Renal cortex interstitium (tissue), 11 donors: Measurements from ENCODE around the gene HYOU1. TPM values are rescaled to one million over a fixed set of nuclear protein-coding genes. Genes with fewer than 3 reads are reported as not detected.
A peak's percentile ranks its signal among the peaks of the same experiment; 100 is the strongest.
"Not testable (repeated sequence)": the region's sequence is repeated elsewhere in the genome, so short reads cannot be mapped to it uniquely, and the experiment has no call there.

Experiments used
- DNase-seq, 11 donors: peaks; one replicate each; pipeline ENCODE4 v3.0.0-alpha.2; 2013; ENCODE audit warnings: low read depth in 9 of 11, low spot score in 4 of 11; ENCODE audit errors: extremely low read depth in 1 of 11
- polyA plus RNA-seq, 3 donors: library from polyadenylated mRNA; unstranded; fragments of 120-200 nt; gene quantifications; one replicate each; pipeline ENCODE4 v1.2.1, GENCODE V29; 2013; ENCODE audit not compliant: insufficient read length in 3 of 3

Gene HYOU1
- polyA plus RNA-seq, 3 donors: 119 to 133 (median 120) TPM

GRCh38 chr11:119091966-119092879 is 35.2 kb upstream of the HYOU1 start:
- no peak for DNase-seq

- DNase-seq: no peak
These were observed 34.2 kb upstream of the HYOU1 start for GRCh38 chr11:119091178-119091577.

- no peak for DNase-seq
These were observed 32.3 kb upstream of the HYOU1 start for GRCh38 chr11:119089319-119089718.

GRCh38 chr11:119088406-119088805 is 31.4 kb upstream of the HYOU1 start:
- no peak for DNase-seq

GRCh38 chr11:119087747-119088241 is 30.8 kb upstream of the HYOU1 start:
- no peak for DNase-seq

GRCh38 chr11:119087123-119087522 is 30.1 kb upstream of the HYOU1 start:
- DNase-seq: no peak

GRCh38 chr11:119085437-119085847 is 28.4 kb upstream of the HYOU1 start:
- no peak for DNase-seq

GRCh38 chr11:119084663-119085436 is 27.8 kb upstream of the HYOU1 start, which contains the start of gene HMBS:
HMBS (plus strand) TSS chr11:119084881; CDS start chr11:119085034, 153 bp downstream.
- peak; percentile 83 to 95 (median 94) for DNase-seq

GRCh38 chr11:119081682-119082260 is 24.8 kb upstream of the HYOU1 start:
- no peak for DNase-seq

- DNase-seq: no peak
These were observed 21.8 kb upstream of the HYOU1 start for GRCh38 chr11:119078675-119079420.

GRCh38 chr11:119077839-119078238 is 20.8 kb upstream of the HYOU1 start:
- DNase-seq: no peak

- DNase-seq: peak; percentile 86 to 95 (median 93)
These were observed 10.6 kb upstream of the HYOU1 start, which contains the start of gene VPS11 for GRCh38 chr11:119067371-119068222. VPS11 (plus strand) TSS chr11:119067818; CDS start chr11:119067824, 6 bp downstream.

- DNase-seq: no peak
These were observed 8.4 kb upstream of the HYOU1 start for GRCh38 chr11:119065369-119065768.

GRCh38 chr11:119062779-119063178 is 5.8 kb upstream of the HYOU1 start:
- no peak for DNase-seq

GRCh38 chr11:119061256-119061655 is 4.3 kb upstream of the HYOU1 start:
- DNase-seq: no peak

GRCh38 chr11:119059128-119059527 is 2.1 kb upstream of the HYOU1 start:
- not testable (repeated sequence) for DNase-seq

GRCh38 chr11:119056421-119056999 is 495 bp downstream of the HYOU1 start:
- no peak for DNase-seq
